CD14-positive monocyte (primary cell): ENCODE measurements around the gene BOD1L1. TPM values are rescaled to one million over a fixed set of nuclear protein-coding genes. Genes with fewer than 3 reads are reported as not detected.
A peak's percentile ranks its signal among the peaks of the same experiment; 100 is the strongest.

Experiments
- DNase-seq, 3 donors: peaks; one replicate each; pipeline ENCODE4 v3.0.0-alpha.2; 2011 to 2022
- H2AFZ ChIP-seq: 2 replicates; pipeline ENCODE4 v1.6.0; 2012; ENCODE audit warnings: mild to moderate bottlenecking, low read depth, low read length, inconsistent platforms; ENCODE audit not compliant: insufficient read depth, poor library complexity, severe bottlenecking
- H3K27ac ChIP-seq, 2 donors: 1 replicate in 1 of 2; 2 replicates in 1 of 2; pipeline ENCODE4 v1.5.1; 2012 to 2013; ENCODE audit warnings: low read length in 2 of 2, control low read depth in 1 of 2, inconsistent platforms in 1 of 2, low read depth in 1 of 2, mild to moderate bottlenecking in 1 of 2
- H3K27me3 ChIP-seq, 2 donors: one replicate each; pipeline versions ENCODE4 v1.6.0 to v1.6.1; 2011 to 2013; ENCODE audit warnings: low read length in 2 of 2; ENCODE audit not compliant: control insufficient read depth in 2 of 2, insufficient read depth in 2 of 2
- H3K36me3 ChIP-seq, 2 donors: replicated peaks in 1 of 2; 1 replicate in 1 of 2; 2 replicates in 1 of 2; pipeline versions ENCODE4 v1.5.1 to v1.6.1; 2012 to 2013; ENCODE audit warnings: low read length in 2 of 2, control low read depth in 1 of 2, inconsistent platforms in 1 of 2, mild to moderate bottlenecking in 1 of 2; ENCODE audit not compliant: insufficient read depth in 2 of 2, control insufficient read depth in 1 of 2
- H3K4me1 ChIP-seq, 2 donors: 1 replicate in 1 of 2; 2 replicates in 1 of 2; pipeline versions ENCODE4 v1.5.1 to v1.6.1; 2012 to 2013; ENCODE audit warnings: low read length in 2 of 2, control low read depth in 1 of 2, inconsistent platforms in 1 of 2, mild to moderate bottlenecking in 1 of 2, moderate library complexity in 1 of 2; ENCODE audit not compliant: insufficient read depth in 2 of 2, control insufficient read depth in 1 of 2
- H3K4me2 ChIP-seq: replicated peaks from 2 replicates; pipeline ENCODE3; 2012; ENCODE audit warnings: low read length, moderate library complexity, mild to moderate bottlenecking; ENCODE audit not compliant: poor library complexity, severe bottlenecking; ENCODE audit errors: extremely low read depth
- H3K4me3 ChIP-seq, 3 experiments: fragments of 200-600 bp in 1 of 3; sonication (generic) in 1 of 3; replicated peaks in 1 of 3; 1 replicate in 2 of 3; 2 replicates in 1 of 3; pipeline ENCODE4 v1.5.1; 2011 to 2013; ENCODE audit warnings: low read length in 3 of 3, mild to moderate bottlenecking in 3 of 3, control low read depth in 2 of 3, low read depth in 2 of 3, inconsistent platforms in 1 of 3, moderate library complexity in 1 of 3
- H3K79me2 ChIP-seq: 2 replicates; pipeline ENCODE4 v1.6.0; 2012; ENCODE audit warnings: mild to moderate bottlenecking, control low read depth, inconsistent platforms, low read length, moderate library complexity; ENCODE audit not compliant: insufficient read depth
- H3K9ac ChIP-seq: 2 replicates; pipeline ENCODE4 v1.6.0; 2017; ENCODE audit warnings: low read length, mild to moderate bottlenecking; ENCODE audit not compliant: insufficient read depth, poor library complexity, severe bottlenecking
- H3K9me3 ChIP-seq, 2 donors: replicated peaks in 1 of 2; 1 replicate in 1 of 2; 2 replicates in 1 of 2; pipeline versions ENCODE4 v1.5.1 to v1.6.1; 2012 to 2013; ENCODE audit warnings: low read length in 2 of 2, control low read depth in 1 of 2; ENCODE audit not compliant: control insufficient read depth in 1 of 2, insufficient read depth in 1 of 2
- H4K20me1 ChIP-seq: 2 replicates; pipeline ENCODE4 v1.6.0; 2012; ENCODE audit warnings: mild to moderate bottlenecking, low read length, control low read depth, moderate library complexity; ENCODE audit not compliant: insufficient read depth
- H3K27ac Mint-ChIP-seq, 7 donors: one replicate each; pipeline ENCODE4 v1.8.0; 2020; ENCODE audit warnings: mild to moderate bottlenecking in 7 of 7, mixed read lengths in 7 of 7, moderate library complexity in 6 of 7, inconsistent platforms in 2 of 7
- H3K27me3 Mint-ChIP-seq, 3 donors: one replicate each; pipeline ENCODE4 v1.8.0; 2021 to 2022; ENCODE audit warnings: low read depth in 3 of 3, mild to moderate bottlenecking in 3 of 3, mixed read lengths in 3 of 3, moderate library complexity in 3 of 3, inconsistent platforms in 1 of 3
- H3K36me3 Mint-ChIP-seq, 2 donors: one replicate each; pipeline ENCODE4 v1.8.0; 2020; ENCODE audit warnings: mixed read lengths in 2 of 2, inconsistent platforms in 1 of 2, mild to moderate bottlenecking in 1 of 2
- H3K4me1 Mint-ChIP-seq: one replicate; pipeline ENCODE4 v1.8.0; 2020; ENCODE audit warnings: mild to moderate bottlenecking, mixed read lengths
- H3K4me3 Mint-ChIP-seq, 2 donors: one replicate each; pipeline ENCODE4 v1.8.0; 2020; ENCODE audit warnings: mild to moderate bottlenecking in 2 of 2, mixed read lengths in 2 of 2, moderate library complexity in 1 of 2
- H3K9me3 Mint-ChIP-seq, 7 donors: one replicate each; pipeline ENCODE4 v1.8.0; 2020 to 2022; ENCODE audit warnings: mixed read lengths in 7 of 7, mild to moderate bottlenecking in 6 of 7, moderate library complexity in 6 of 7, inconsistent platforms in 2 of 7
- WGBS: methylation state at CpG from one replicate; pipeline ENCODE4 v1.1.5; 2013; ENCODE audit warnings: missing lambda C conversion rate; ENCODE audit not compliant: insufficient coverage; 5-methylcytosine and 5-hydroxymethylcytosine counted together
- intact Hi-C, 2 donors: fragments of 100-400 bp; cut with micrococcal nuclease; formaldehyde crosslinking; loops; one replicate each; pipeline versions ENCODE4 v1.15.0 to v1.15.1; 2023
- polyA plus RNA-seq, 3 donors: library from polyadenylated mRNA; depleted of rRNA in 1 of 3; unstranded in 2 of 3; stranded (reverse) in 1 of 3; fragments of 300-500 nt in 2 of 3; fragments of >200 nt in 1 of 3; fragmentation: Illumina TruSeq in 2 of 3; gene quantifications; 1 replicate in 2 of 3; 2 replicates in 1 of 3; pipeline ENCODE4 v1.2.3, GENCODE V29; 2012 to 2021
- TF ChIP-seq, protein P1 (sequence below): fragments of 200-600 bp; IDR thresholded peaks from one replicate; pipeline ENCODE4 v1.8.0; 2022; ENCODE audit warnings: antibody characterized with exemption, mild to moderate bottlenecking

BOD1L1 gene
- polyA plus RNA-seq, 3 donors: 0.72 to 26.7 (median 1.5) TPM

DNA sequence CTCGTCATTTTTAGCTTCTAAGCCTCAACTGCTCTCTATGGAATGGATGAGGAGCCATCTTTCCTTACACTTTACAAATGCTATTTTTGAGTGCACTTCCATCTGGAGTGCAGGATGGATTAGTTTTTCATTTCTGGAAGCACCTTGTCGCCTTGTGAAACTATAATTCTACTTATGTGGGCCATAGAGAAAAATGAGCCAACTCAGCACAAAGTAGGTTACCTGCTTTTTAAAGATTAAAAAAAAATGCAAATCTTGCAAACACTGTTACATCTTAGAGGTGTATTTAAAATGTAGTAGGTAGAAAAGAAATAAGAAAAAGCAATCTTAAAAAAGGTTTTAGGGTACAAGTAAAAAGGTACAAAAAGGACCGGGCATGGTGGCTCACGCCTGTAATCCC lies 10.9 kb downstream of the BOD1L1 start:
- H2AFZ ChIP-seq: no peak overlapping the region
- Mint-ChIP-seq H3K9me3 (peaks cover 0 to 2% (median 0%) of the 10 kb centered on the region in 7 donors), H3K4me1 (peaks cover 34% of the 10 kb centered on the region), H3K4me3 (no peak overlapping the region), H3K36me3 (peaks cover 62 to 69% of the 10 kb centered on the region in 2 donors), H3K27ac (no peak overlapping the region), H3K27me3 (no peaks in the 10 kb centered on the region)
- H3K4me3 ChIP-seq: no peak overlapping the region
- no peak overlapping the region for H3K9ac ChIP-seq
- peaks cover 60% of the 10 kb centered on the region for H3K79me2 ChIP-seq
- H3K4me1 ChIP-seq: peaks cover 28 to 30% of the 10 kb centered on the region in 2 donors
- no peaks in the 10 kb centered on the region for H3K27me3 ChIP-seq
- no peaks in the 10 kb centered on the region for H3K9me3 ChIP-seq
- H4K20me1 ChIP-seq: peaks cover 29% of the 10 kb centered on the region
- intact Hi-C loops: no loop called here
- H3K4me2 ChIP-seq: no peak overlapping the region
- WGBS: no CpG with 5 or more reads among the region's 4 CpGs
- peak overlapping the region in 1 of 2 donors; percentile 43 for H3K27ac ChIP-seq
- DNase-seq: no peak
- peaks cover 49 to 68% of the 10 kb centered on the region in 2 donors for H3K36me3 ChIP-seq
- TF ChIP-seq, protein P1, sequence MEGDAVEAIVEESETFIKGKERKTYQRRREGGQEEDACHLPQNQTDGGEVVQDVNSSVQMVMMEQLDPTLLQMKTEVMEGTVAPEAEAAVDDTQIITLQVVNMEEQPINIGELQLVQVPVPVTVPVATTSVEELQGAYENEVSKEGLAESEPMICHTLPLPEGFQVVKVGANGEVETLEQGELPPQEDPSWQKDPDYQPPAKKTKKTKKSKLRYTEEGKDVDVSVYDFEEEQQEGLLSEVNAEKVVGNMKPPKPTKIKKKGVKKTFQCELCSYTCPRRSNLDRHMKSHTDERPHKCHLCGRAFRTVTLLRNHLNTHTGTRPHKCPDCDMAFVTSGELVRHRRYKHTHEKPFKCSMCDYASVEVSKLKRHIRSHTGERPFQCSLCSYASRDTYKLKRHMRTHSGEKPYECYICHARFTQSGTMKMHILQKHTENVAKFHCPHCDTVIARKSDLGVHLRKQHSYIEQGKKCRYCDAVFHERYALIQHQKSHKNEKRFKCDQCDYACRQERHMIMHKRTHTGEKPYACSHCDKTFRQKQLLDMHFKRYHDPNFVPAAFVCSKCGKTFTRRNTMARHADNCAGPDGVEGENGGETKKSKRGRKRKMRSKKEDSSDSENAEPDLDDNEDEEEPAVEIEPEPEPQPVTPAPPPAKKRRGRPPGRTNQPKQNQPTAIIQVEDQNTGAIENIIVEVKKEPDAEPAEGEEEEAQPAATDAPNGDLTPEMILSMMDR: no peak

DNA sequence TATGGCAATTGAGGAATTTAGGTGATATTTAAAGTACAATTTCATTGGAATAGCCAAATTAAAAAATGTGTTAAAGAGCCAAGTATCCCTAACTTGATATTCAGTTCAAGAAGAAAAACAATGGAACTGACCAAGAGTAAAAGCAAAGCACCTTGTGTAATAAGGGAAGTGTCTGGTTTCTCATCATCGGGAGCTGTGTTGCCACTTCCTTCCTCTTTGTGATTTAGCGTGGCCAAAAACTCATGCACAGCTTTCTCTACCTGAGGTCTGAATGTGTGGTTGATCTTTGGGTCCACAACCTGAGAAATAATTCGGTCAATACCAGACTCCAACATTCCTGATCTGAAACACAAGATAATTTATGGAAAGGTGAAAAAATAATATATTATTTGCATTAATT lies 12.4 kb downstream of the BOD1L1 start:
- Histone ChIP-seq H3K4me2 (peak overlapping the region; percentile 32), H3K79me2 (peaks cover 45% of the 10 kb centered on the region), H3K4me1 (peaks cover 28 to 30% of the 10 kb centered on the region in 2 donors), H3K9me3 (no peaks in the 10 kb centered on the region), H2AFZ (no peak overlapping the region), H4K20me1 (peaks cover 14% of the 10 kb centered on the region), H3K36me3 (peaks cover 62 to 77% of the 10 kb centered on the region in 2 donors), H3K4me3 (peak overlapping the region in 1 of 3 experiments; percentile 11), H3K9ac (no peak overlapping the region), H3K27me3 (no peaks in the 10 kb centered on the region), H3K27ac (peak overlapping the region in 1 of 2 donors; percentile 38)
- Mint-ChIP-seq H3K27ac (peak overlapping the region in 4 of 7 donors; percentile 41 to 79 (median 60)), H3K9me3 (peaks cover 0 to 2% (median 0%) of the 10 kb centered on the region in 7 donors), H3K4me1 (peaks cover 27% of the 10 kb centered on the region), H3K27me3 (no peaks in the 10 kb centered on the region), H3K36me3 (peaks cover 74 to 82% of the 10 kb centered on the region in 2 donors), H3K4me3 (no peak overlapping the region)
- TF ChIP-seq, protein P1: no peak
- intact Hi-C loops: no loop called here
- WGBS: no CpG with 5 or more reads among the region's 3 CpGs
- DNase-seq: peak; percentile 64 to 89 (median 79)
